Endothelial cell of umbilical vein (primary cell): ENCODE measurements around the gene METRN. TPM values are rescaled to one million over a fixed set of nuclear protein-coding genes. Genes with fewer than 3 reads are reported as not detected.
A peak's percentile ranks its signal among the peaks of the same experiment; 100 is the strongest.

Experiments used
- BruUV-seq: library from RNA; stranded (reverse); fragments of 400-500 nt; replicated peaks from 2 replicates; lab custom pipeline; 2021; lab: Mats Ljungman, UMichigan
- CTCF ChIA-PET: fragments of 300-600, 350-600 bp; sonication (Branson Sonifier 250); formaldehyde crosslinking; loops from one replicate; lab custom pipeline; 2021; ENCODE audit warnings: antibody characterized with exemption, inconsistent platforms; lab: Charles Lee
- POLR2A ChIA-PET: fragments of 300-600, 350-600 bp; sonication (Branson Sonifier 250); formaldehyde crosslinking; loops from one replicate; lab custom pipeline; 2021; ENCODE audit warnings: antibody characterized with exemption, inconsistent platforms; lab: Charles Lee
- DNase-seq: peaks from one replicate; pipeline ENCODE4 v3.0.0-alpha.2; 2011; ENCODE audit warnings: low read depth, low spot score
- FAIRE-seq: peaks from 2 replicates; lab custom pipeline; 2011; peaks lifted over from hg19 to GRCh38; lab: Jason Lieb, UNC
- H2AFZ ChIP-seq: 2 replicates; pipeline ENCODE4 v1.6.0; 2012; ENCODE audit warnings: low read depth, low read length, control low read depth, inconsistent platforms
- H3K27ac ChIP-seq: 2 replicates; pipeline ENCODE4 v1.5.1; 2011; ENCODE audit warnings: low read depth, mild to moderate bottlenecking, control low read depth, low read length, moderate library complexity; ENCODE audit not compliant: insufficient read depth
- H3K27me3 ChIP-seq, 2 experiments: 2 replicates each; pipeline versions ENCODE4 v1.6.0 to v1.6.1; 2011; ENCODE audit warnings: low read length in 2 of 2, mixed read lengths in 1 of 2; ENCODE audit not compliant: control insufficient read depth in 2 of 2, insufficient read depth in 2 of 2
- H3K36me3 ChIP-seq, 2 experiments: 2 replicates in 1 of 2; 3 replicates in 1 of 2; pipeline ENCODE4 v1.5.1; 2011; ENCODE audit warnings: low read length in 2 of 2, mild to moderate bottlenecking in 1 of 2, moderate library complexity in 1 of 2; ENCODE audit not compliant: control insufficient read depth in 2 of 2, insufficient read depth in 2 of 2; ENCODE audit errors: extremely low read depth in 1 of 2
- H3K4me1 ChIP-seq: 3 replicates; pipeline ENCODE4 v1.5.1; 2011; ENCODE audit warnings: mild to moderate bottlenecking, low read length; ENCODE audit not compliant: control insufficient read depth, insufficient read depth; ENCODE audit errors: extremely low read depth
- H3K4me2 ChIP-seq: 2 replicates; pipeline ENCODE4 v1.6.1; 2011; ENCODE audit warnings: low read length, control low read depth, mixed read lengths; ENCODE audit not compliant: insufficient read depth
- H3K4me3 ChIP-seq, 3 experiments: fragments of 200-600 bp in 1 of 3; sonication (generic), shearing (Covaris generic) in 1 of 3; replicated peaks in 1 of 3; 2 replicates each; pipeline ENCODE4 v1.5.1; 2011 to 2016; ENCODE audit warnings: control low read depth in 3 of 3, low read length in 3 of 3, mild to moderate bottlenecking in 2 of 3, inconsistent platforms in 1 of 3, low read depth in 1 of 3, moderate library complexity in 1 of 3; ENCODE audit not compliant: insufficient read depth in 1 of 3
- H3K79me2 ChIP-seq: 2 replicates; pipeline ENCODE4 v1.6.0; 2012; ENCODE audit warnings: low read length, inconsistent platforms; ENCODE audit not compliant: control insufficient read depth, insufficient read depth
- H3K9ac ChIP-seq: replicated peaks from 2 replicates; pipeline ENCODE3; 2011; ENCODE audit warnings: low read length, control low read depth; ENCODE audit not compliant: insufficient read depth; ENCODE audit errors: extremely low read depth
- H3K9me1 ChIP-seq: replicated peaks from 3 replicates; pipeline ENCODE4 v1.6.0; 2011; ENCODE audit warnings: mild to moderate bottlenecking, low read length; ENCODE audit not compliant: control insufficient read depth, insufficient read depth; ENCODE audit errors: extremely low read depth
- H3K9me3 ChIP-seq: replicated peaks from 2 replicates; pipeline ENCODE4 v1.5.1; 2012; ENCODE audit warnings: low read length, inconsistent platforms; ENCODE audit not compliant: control insufficient read depth, insufficient read depth
- H4K20me1 ChIP-seq: replicated peaks from 2 replicates; pipeline ENCODE3; 2011; ENCODE audit warnings: mild to moderate bottlenecking, low read length; ENCODE audit not compliant: control insufficient read depth, insufficient read depth; ENCODE audit errors: extremely low read depth
- CTCF ChIP-seq, 2 donors: IDR thresholded peaks; 1 replicate in 1 of 2; 2 replicates in 1 of 2; pipeline ENCODE4 v1.5.1; 2011; ENCODE audit warnings: low read length in 2 of 2, mild to moderate bottlenecking in 2 of 2, moderate library complexity in 2 of 2, control low read depth in 1 of 2, inconsistent platforms in 1 of 2, low read depth in 1 of 2; ENCODE audit not compliant: insufficient read depth in 1 of 2; ENCODE audit errors: extremely low read depth in 1 of 2
- GATA2 ChIP-seq: IDR thresholded peaks from 2 replicates; pipeline ENCODE4 v1.7.0; 2011; ENCODE audit warnings: low read depth, mild to moderate bottlenecking, moderate library complexity, mixed read lengths, low read length; ENCODE audit not compliant: insufficient read length, insufficient read depth
- dilution Hi-C: fragments of 300-500 bp; cut with MboI; formaldehyde crosslinking; loops from one replicate; pipeline ENCODE4 v1.15.0; 2019; ENCODE audit warnings: low sequenced_read_pairs; ENCODE audit not compliant: extremely low pct_ligation_motif_present
- intact Hi-C: fragments of 100-400 bp; cut with micrococcal nuclease; formaldehyde crosslinking; loops from one replicate; pipeline ENCODE4 v1.10.0; 2022
- polyA plus RNA-seq, 4 experiments: library from polyadenylated mRNA; depleted of rRNA in 3 of 4; stranded (reverse) in 3 of 4; unstranded in 1 of 4; fragments of >200 nt; gene quantifications; 2 replicates each; pipeline versions ENCODE4 v1.2.1 to v1.2.3, GENCODE V29; 2011 to 2012; ENCODE audit warnings: missing spikeins in 1 of 4
- total RNA-seq: library from RNA; stranded (reverse); gene quantifications from 2 replicates; pipeline ENCODE4 v1.2.3, GENCODE V29; 2021

Gene METRN
- total and polyA plus RNA-seq, 2 donors (not counting 3 experiments of a cell fraction or from before 2014, with no cell fraction given) = 10.0 to 16.1 TPM

- Histone ChIP-seq H3K9me3 (no peaks in the 10 kb centered on the region), H4K20me1 (no peaks in the 10 kb centered on the region), H3K27me3 (no peaks in the 10 kb centered on the region), H3K27ac (no peak overlapping the region), H3K79me2 (peaks cover 31% of the 10 kb centered on the region), H3K4me2 (peak overlapping the region; percentile 66), H3K4me3 (peak overlapping the region; percentile 68 to 83 (median 71)), H3K36me3 (peaks cover 7 to 14% of the 10 kb centered on the region in 2 experiments), H2AFZ (no peak overlapping the region), H3K9me1 (no peaks in the 10 kb centered on the region), H3K4me1 (peaks cover 20% of the 10 kb centered on the region), H3K9ac (peak overlapping the region; percentile 49)
- no peak for TF ChIP-seq GATA2
- TF ChIP-seq CTCF (IDR thresholded peaks at IDR 0.05; ENCODE audit: extremely low read depth in 1 of 2, insufficient read depth in 1 of 2, low read depth in 1 of 2, low read length in 2 of 2) = peak in 1 of 2 donors; percentile 15
- BruUV-seq = no TSS peak
- peak; percentile 40 for DNase-seq
- dilution Hi-C loops (no loop called here), intact Hi-C loops (no loop called here)
- FAIRE-seq = no peak
- ChIA-PET POLR2A (interaction anchor here (0.9 kb wide), 1 partner anchor 9 kb away, joined by 5 read pairs; the partner anchor contains the start of gene WDR24), CTCF (interaction anchor here (0.7 to 1.8 kb wide), 6 partner anchors 13 to 289 kb away, joined by 3 to 5 read pairs (median 4); no protein-coding TSS in a partner anchor)
These were observed 33.8 kb upstream of the METRN start for GRCh38 chr16:680967-681745.
